Sigmoid colon (tissue), 4 donors: Measurements from ENCODE around the gene OSER1.

Experiments used
- POLR2AphosphoS5 ChIP-seq, 4 donors: sonication (generic); formaldehyde crosslinking; IDR thresholded peaks; one replicate each; pipeline ENCODE4 v1.6.1; 2017; ENCODE audit warnings: antibody characterized with exemption in 4 of 4
- TF ChIP-seq, protein P1 (sequence below), 4 experiments: fragments of 450-650 bp in 3 of 4; fragments of 200-600 bp in 1 of 4; IDR thresholded peaks; one replicate each; pipeline ENCODE4 v1.5.1; 2016 to 2019; ENCODE audit warnings: antibody characterized with exemption in 4 of 4, mild to moderate bottlenecking in 3 of 4, moderate library complexity in 2 of 4

DNA sequence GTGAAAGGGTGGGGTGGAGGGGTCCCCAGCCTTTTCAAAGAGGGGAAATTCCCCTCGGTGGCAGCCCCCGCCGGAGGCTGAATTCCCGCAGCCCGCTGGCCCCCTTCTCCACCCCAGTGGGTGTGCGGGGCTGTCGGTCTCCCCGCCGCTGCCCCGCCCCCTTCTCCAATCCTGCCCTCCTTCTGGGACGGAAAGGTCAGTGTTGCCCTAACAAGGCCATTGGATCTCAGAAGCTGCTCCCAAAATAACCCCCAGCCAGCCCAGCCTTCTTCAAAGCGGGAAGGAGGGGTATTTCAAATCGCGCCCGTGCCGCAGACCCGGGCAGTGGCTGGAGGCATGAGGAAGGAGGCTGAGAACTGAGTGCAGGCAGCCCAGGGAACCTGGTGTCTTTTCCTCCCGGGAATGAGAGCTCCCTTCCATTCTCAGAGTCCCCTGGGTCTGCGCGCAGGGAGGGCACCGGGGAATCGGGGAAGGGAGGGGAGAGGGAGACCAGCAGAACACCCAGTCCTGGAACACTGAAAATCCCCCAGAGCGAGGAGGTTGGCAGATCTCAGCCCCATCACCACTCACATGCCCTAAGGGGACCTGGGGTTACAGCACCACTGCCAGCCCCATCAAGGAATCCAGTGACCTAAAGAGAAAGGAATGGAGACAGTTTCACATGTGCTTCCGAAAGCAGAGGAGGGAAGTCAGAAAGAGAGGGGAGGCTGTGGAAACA, 23.4 kb downstream of the OSER1 start, which contains the start of gene JPH2:
- peak; percentile 75 to 92 (median 87) for TF ChIP-seq POLR2AphosphoS5 (IDR thresholded peaks at IDR 0.05)
- TF ChIP-seq, protein P1, sequence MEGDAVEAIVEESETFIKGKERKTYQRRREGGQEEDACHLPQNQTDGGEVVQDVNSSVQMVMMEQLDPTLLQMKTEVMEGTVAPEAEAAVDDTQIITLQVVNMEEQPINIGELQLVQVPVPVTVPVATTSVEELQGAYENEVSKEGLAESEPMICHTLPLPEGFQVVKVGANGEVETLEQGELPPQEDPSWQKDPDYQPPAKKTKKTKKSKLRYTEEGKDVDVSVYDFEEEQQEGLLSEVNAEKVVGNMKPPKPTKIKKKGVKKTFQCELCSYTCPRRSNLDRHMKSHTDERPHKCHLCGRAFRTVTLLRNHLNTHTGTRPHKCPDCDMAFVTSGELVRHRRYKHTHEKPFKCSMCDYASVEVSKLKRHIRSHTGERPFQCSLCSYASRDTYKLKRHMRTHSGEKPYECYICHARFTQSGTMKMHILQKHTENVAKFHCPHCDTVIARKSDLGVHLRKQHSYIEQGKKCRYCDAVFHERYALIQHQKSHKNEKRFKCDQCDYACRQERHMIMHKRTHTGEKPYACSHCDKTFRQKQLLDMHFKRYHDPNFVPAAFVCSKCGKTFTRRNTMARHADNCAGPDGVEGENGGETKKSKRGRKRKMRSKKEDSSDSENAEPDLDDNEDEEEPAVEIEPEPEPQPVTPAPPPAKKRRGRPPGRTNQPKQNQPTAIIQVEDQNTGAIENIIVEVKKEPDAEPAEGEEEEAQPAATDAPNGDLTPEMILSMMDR (IDR thresholded peaks at IDR 0.05), result no peak
